Loucy (cell line): ENCODE data around the gene SLC28A1.

Source experiments
- CTCF ChIP-seq: fragments of 200-600 bp; sonication (generic); conservative IDR thresholded peaks from 2 replicates; pipeline ENCODE4 v1.5.1; 2014; ENCODE audit warnings: mild to moderate bottlenecking, antibody characterized with exemption, low read length
- EZH2phosphoT487 ChIP-seq: fragments of 200-600 bp; IDR thresholded peaks from 2 replicates; pipeline ENCODE4 v1.6.1; 2018; ENCODE audit warnings: antibody characterized with exemption, mild to moderate bottlenecking, moderate library complexity, borderline replicate concordance

DNA sequence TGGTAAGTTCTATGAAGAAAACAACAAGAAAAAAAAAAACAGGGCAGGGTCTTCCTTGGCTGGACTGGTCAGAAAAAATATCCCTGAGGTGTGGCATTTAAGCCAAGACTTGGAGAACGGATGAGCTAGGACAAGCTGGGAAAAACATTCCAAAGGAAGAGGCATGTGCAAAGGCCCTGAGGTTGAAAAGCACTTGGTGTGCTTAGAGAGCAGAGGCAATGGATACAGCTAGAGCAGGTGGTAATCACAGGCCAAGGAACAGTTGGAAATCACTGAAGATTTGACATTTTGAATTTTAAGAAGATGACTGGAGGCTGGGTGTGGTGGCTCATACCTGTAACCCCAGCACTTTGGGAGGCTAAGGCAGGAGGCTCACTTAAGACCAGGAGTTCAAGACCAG, 54.3 kb downstream of the SLC28A1 start:
- no peak for TF ChIP-seq CTCF
- TF ChIP-seq EZH2phosphoT487: no peak
